Stimulated activated naive B cell treated with anti-CD40 and anti-IgM and Interleukin-4, amounts not matched to agents 10 μg/mL and 1 μg/mL and 100 μg/mL, for 72 hours (primary cell): ENCODE data around the gene LRIG3.

ENCODE experiments used
- ATAC-seq, 2 donors: fragments of 150-1000 bp; cut with Tn5 transposase; replicated peaks; 2 replicates each; pipeline ENCODE4 v1.10.0; 2021; ENCODE audit warnings: moderate library complexity in 1 of 2
- DNase-seq: peaks from one replicate; pipeline ENCODE4 v3.0.0; 2021
- H3K27ac Mint-ChIP-seq: one replicate; pipeline ENCODE4 v1.8.0; 2022; ENCODE audit warnings: mild to moderate bottlenecking, mixed read lengths
- H3K27me3 Mint-ChIP-seq, 2 donors: one replicate each; pipeline ENCODE4 v1.8.0; 2022; ENCODE audit warnings: mixed read lengths in 2 of 2
- H3K36me3 Mint-ChIP-seq, 2 donors: one replicate each; pipeline ENCODE4 v1.8.0; 2022; ENCODE audit warnings: mixed read lengths in 2 of 2, mild to moderate bottlenecking in 1 of 2
- H3K4me1 Mint-ChIP-seq, 2 donors: one replicate each; pipeline ENCODE4 v1.8.0; 2022; ENCODE audit warnings: mixed read lengths in 2 of 2, mild to moderate bottlenecking in 1 of 2
- H3K4me3 Mint-ChIP-seq, 2 donors: one replicate each; pipeline ENCODE4 v1.8.0; 2022; ENCODE audit warnings: mild to moderate bottlenecking in 2 of 2, mixed read lengths in 2 of 2, moderate library complexity in 1 of 2
- H3K9me3 Mint-ChIP-seq, 2 donors: one replicate each; pipeline ENCODE4 v1.8.0; 2022; ENCODE audit warnings: mixed read lengths in 2 of 2, mild to moderate bottlenecking in 1 of 2

LRIG3 gene

GRCh38 chr12:58841058-58841798, 79.1 kb downstream of the LRIG3 start:
- Mint-ChIP-seq H3K27me3 (no peaks in the 10 kb centered on the region), H3K9me3 (peaks cover 9 to 13% of the 10 kb centered on the region in 2 donors), H3K4me3 (no peak overlapping the region), H3K36me3 (no peaks in the 10 kb centered on the region), H3K4me1 (no peaks in the 10 kb centered on the region), H3K27ac (no peak overlapping the region)
- DNase-seq (no peak), ATAC-seq (no peak)

- ATAC-seq: no peak
Observed at GRCh38 chr12:58833853-58834252, 86.5 kb downstream of the LRIG3 start.

GRCh38 chr12:58832920-58833319, 87.4 kb downstream of the LRIG3 start:
- Mint-ChIP-seq H3K27ac (no peak overlapping the region), H3K27me3 (no peaks in the 10 kb centered on the region), H3K9me3 (peaks cover 7 to 9% of the 10 kb centered on the region in 2 donors), H3K36me3 (no peaks in the 10 kb centered on the region), H3K4me1 (no peaks in the 10 kb centered on the region), H3K4me3 (no peak overlapping the region)
- no peak for DNase-seq
- no peak for ATAC-seq

More at GRCh38 chr12:58833853-58834252, 86.5 kb downstream of the LRIG3 start:
- DNase-seq: no peak
- Mint-ChIP-seq H3K4me1 (no peaks in the 10 kb centered on the region), H3K4me3 (no peak overlapping the region), H3K9me3 (peaks cover 7 to 9% of the 10 kb centered on the region in 2 donors), H3K27me3 (no peaks in the 10 kb centered on the region), H3K27ac (no peak overlapping the region), H3K36me3 (no peaks in the 10 kb centered on the region)
